GM06990 (cell line): ENCODE data around the gene MTFR2.

Experiments used
- DNase-seq: peaks from one replicate; pipeline ENCODE4 v3.0.0-alpha.2; 2011; ENCODE audit not compliant: insufficient read length; ENCODE audit errors: extremely low read depth
- H3K27me3 ChIP-seq: replicated peaks from 2 replicates; pipeline ENCODE4 v1.6.0; 2011; ENCODE audit warnings: low read length; ENCODE audit not compliant: control insufficient read depth, insufficient read depth
- H3K36me3 ChIP-seq: 2 replicates; pipeline ENCODE4 v1.5.1; 2011; ENCODE audit warnings: low read length; ENCODE audit not compliant: control insufficient read depth, insufficient read depth
- H3K4me3 ChIP-seq: replicated peaks from 2 replicates; pipeline ENCODE4 v1.5.1; 2011; ENCODE audit warnings: low read depth, mild to moderate bottlenecking, control low read depth, low read length
- TF ChIP-seq, protein P1 (sequence below): IDR thresholded peaks from 2 replicates; pipeline ENCODE4 v1.5.1; 2011; ENCODE audit warnings: low read length, control low read depth, mild to moderate bottlenecking, inconsistent platforms; ENCODE audit not compliant: insufficient read depth, poor library complexity, severe bottlenecking

The MTFR2 gene

DNA sequence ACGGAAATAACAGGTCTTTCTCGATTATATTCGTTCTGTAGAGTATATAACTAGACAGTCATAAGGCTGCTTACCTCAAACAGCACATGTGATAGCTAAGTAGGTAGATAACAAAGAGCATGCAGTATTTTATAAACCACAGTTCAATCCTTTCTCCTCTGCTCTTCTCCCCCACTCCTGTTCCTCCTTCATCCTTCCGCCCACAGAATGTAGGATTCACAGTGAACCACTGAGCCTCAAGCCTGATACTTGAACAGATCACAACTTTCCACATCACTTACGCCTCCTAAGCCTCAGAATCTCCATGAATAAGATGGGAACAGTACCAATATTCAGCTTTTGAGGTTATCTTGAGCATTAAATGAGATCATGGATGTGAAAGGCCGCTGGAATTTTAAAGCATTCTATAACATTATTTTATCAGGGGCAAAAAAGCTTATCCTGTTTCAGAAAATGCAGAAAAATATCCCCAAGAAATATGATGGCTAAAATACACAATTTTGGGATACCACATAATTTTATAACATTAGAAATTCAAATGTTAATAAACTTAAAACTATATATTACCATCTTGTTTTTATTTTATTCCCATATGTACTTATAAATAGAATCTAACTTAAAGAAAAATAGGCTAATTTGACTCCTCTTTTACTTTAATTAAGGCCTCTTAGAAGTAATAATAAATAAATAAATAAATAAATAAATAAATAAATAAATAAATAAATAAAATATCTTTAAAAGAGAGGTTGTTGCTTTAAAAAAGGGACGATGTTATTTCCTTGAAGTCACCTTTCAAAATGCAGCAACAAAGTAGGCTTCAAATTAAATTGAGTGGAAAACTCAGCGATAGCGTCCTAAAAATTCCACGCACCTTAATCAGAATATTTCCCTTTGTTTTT lies 33.4 kb downstream of the MTFR2 start:
- no peaks in the 10 kb centered on the region for H3K27me3 ChIP-seq
- H3K36me3 ChIP-seq: no peaks in the 10 kb centered on the region
- no peak overlapping the region for H3K4me3 ChIP-seq
- no peak for DNase-seq
- TF ChIP-seq, protein P1, sequence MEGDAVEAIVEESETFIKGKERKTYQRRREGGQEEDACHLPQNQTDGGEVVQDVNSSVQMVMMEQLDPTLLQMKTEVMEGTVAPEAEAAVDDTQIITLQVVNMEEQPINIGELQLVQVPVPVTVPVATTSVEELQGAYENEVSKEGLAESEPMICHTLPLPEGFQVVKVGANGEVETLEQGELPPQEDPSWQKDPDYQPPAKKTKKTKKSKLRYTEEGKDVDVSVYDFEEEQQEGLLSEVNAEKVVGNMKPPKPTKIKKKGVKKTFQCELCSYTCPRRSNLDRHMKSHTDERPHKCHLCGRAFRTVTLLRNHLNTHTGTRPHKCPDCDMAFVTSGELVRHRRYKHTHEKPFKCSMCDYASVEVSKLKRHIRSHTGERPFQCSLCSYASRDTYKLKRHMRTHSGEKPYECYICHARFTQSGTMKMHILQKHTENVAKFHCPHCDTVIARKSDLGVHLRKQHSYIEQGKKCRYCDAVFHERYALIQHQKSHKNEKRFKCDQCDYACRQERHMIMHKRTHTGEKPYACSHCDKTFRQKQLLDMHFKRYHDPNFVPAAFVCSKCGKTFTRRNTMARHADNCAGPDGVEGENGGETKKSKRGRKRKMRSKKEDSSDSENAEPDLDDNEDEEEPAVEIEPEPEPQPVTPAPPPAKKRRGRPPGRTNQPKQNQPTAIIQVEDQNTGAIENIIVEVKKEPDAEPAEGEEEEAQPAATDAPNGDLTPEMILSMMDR: no peak

DNA sequence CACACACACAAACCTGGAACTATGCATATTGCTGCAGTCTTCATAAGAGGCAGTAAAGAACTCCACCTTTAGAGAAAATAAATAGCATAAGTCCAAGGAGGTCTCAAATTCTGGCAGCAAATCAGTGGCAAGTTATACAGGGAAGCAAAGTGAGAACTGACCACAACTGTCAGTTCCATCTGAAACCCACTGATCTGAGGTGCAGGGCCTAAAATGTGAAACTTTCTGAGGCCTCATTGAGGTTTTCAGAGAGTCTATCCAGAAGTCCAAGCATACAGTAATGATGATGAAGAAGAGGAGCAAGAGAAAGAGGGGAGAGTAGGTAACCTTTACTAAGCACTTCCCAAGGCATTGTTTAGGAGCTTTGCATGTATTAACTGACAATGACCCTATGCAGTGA lies 36.3 kb downstream of the MTFR2 start:
- no peaks in the 10 kb centered on the region for H3K36me3 ChIP-seq
- TF ChIP-seq, protein P1: no peak
- no peak overlapping the region for H3K4me3 ChIP-seq
- no peaks in the 10 kb centered on the region for H3K27me3 ChIP-seq
- DNase-seq: no peak

DNA sequence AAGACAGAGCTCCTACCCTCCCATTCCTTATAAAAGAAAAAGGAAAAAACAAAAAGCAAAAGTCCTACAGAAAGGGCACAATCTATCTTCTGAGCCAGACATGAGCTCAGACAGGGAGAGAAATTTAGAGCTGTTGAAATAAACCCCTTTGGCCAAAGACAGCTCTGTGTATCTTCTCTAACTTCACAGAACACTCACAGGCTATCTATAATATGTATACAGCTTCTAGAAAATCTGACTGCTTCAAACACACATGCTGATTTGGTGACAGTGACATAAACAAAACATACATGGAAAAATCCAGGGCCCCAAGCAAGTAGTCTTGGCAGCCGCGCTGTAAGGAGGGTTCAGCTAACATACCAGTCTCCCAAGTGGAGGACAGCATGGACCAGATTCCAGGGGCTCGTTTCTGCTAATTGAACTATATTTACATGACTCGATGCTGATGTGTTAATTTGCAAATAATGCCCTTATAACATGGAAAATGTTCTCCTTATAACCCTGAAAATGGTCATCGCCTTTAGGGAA lies 37.0 kb downstream of the MTFR2 start:
- TF ChIP-seq, protein P1: no peak
- Histone ChIP-seq H3K4me3 (no peak overlapping the region), H3K27me3 (no peaks in the 10 kb centered on the region), H3K36me3 (no peaks in the 10 kb centered on the region)
- DNase-seq: no peak

DNA sequence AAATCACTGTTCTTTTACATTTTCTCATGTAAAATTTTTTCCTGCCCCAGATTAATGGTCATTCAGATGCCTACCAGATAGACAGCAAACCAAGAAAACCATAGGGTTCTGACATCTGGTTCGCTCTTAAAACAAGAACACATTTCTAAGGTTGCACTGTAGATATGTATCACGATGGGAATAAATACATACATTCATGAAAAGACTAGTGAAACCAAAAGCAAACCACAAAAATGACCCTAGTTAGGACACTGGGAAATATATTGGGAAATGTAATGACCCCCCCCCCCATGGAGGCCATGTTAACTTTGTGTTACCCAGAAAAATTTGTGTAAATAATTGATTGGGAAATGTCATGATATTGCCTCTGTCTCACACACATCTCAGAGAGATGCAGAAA lies 37.5 kb downstream of the MTFR2 start:
- H3K27me3 ChIP-seq: no peaks in the 10 kb centered on the region
- DNase-seq: no peak
- TF ChIP-seq, protein P1: no peak
- no peak overlapping the region for H3K4me3 ChIP-seq
- no peaks in the 10 kb centered on the region for H3K36me3 ChIP-seq

DNA sequence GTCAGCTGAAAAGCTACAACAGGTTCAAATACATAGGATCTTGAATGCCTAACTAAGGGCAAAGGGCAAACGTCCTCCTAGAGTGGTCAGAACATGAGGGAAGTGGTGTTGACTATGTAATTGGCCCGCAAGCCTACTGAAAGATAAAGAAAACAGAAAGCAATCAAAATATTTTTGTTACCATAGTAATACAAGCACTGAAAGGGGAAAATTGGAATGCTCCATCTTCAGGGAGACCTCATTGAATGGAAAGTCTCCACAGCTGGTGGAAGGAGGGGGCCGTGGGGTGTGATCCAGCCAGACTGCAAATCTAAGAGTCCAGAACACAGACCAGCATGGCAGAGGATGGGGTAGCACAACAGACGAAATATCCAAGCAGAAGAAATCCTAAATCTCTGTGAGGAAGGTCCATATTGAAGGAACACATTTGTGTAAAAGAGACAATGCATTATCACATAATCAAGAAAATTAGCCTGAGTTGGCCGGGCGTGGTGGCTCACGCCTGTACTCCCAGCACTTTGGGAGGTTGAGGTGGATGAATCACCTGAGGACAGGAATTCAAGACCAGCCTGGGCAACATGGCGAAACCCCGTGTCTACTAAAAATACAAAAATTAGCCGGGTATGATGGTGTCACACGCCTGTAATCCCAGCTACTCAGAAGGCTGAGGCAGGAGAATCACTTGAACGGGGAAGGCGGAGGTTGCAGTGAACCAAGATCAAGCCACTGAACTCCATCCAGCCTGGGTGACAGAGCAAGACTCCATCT lies 39.5 kb downstream of the MTFR2 start:
- Histone ChIP-seq H3K36me3 (no peaks in the 10 kb centered on the region), H3K4me3 (no peak overlapping the region), H3K27me3 (no peaks in the 10 kb centered on the region)
- TF ChIP-seq, protein P1: no peak
- DNase-seq: no peak
